COLO668 (cell line): ENCODE data around the gene GPER1.
"Not testable (repeated sequence)": the region's sequence is repeated elsewhere in the genome, so short reads cannot be mapped to it uniquely, and the experiment has no call there.

Source experiments
- DNase-seq: peaks from one replicate; lab custom pipeline; 2025; ENCODE audit not compliant: unreplicated experiment; lab: John Stamatoyannopoulos, UW

GPER1 gene

DNA sequence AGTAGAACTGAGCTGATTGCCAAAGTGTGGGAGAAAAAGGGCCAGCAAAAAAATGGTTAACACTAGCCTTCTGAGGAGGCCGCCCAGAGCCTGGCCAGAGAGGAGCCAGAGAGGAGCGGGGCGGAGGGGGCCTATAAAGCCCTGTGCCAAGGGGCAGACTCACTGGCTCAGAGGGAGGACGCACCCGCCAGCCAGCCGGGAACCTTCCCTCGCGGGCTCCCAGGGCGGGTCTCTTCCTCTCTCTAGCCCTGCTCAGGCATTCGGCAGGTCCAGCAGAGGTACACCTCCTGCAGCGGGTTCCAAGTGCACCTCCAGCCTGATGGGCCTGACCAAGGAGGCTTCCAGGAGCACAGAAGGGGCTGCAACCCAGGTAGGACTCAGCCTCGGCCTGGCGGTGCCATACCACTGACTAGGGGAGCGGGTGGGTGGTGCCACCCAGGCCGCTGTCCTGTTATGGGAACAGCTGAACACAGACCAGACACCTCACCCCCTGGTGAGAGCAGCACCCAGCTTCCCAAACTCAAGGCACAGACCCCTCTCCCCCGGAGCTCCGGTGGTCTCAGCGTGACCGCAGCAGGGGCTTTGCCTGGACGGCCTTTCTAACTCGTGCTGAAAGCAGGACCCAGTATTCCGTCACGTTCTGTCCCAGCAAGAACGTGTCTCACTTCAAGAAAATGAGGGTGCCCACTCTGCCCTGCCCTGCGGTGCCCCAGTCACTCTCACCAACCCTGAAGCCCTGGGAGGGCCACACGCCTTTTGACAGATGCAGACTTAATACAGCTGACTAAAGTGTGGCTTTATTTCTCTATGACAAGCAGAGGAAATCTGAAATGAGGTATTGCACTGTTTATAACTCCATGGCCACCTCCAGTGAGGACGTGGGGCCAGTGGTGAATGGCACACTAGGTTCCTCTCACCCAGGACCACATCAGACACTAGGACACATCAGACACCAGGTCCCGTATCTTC, at the start of gene GPER1:
GPER1 (plus strand) TSS at position 162 of the 969 bp plus-strand sequence. CDS start 3,616 bp downstream, outside the sequence.
- DNase-seq, result peak; percentile 22

DNA sequence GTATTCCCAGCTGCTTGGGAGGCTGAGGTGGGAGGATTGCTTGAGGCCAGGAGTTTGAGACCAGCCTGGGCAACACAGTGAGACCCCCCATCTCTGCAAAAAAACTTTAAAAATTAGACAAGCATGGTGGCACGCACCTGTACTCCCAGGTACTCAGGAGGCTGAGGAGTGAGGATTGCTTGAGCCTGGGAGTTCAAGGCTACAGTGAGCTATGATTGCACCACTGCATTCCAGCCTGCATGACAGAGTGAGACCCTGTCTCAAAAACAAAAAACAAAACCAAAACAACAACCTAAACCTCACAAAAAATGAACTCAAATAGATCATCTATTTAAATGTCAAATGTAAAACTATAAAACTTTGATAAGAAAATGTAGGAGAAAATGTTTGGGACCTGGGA, 47.7 kb upstream of the GPER1 start:
- not testable (repeated sequence) for DNase-seq

DNA sequence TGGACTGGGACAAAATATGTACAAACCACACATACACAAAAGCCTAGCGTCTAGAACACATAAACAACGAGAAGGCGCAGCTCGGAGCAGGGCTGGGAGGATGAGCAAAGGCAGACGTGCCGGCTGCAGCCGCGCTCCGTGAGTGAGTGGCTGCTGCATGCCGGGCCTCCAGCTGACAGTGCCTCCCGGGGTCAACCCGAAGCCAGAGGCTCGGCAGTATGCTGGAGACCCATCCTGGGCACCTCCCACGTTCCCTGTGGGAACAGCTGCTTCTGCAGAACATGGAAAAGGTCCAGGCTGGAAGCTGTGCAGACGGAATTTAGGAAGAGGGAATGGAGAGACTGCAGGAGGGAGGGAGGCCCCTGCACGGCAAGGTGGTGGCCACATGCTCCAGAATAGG, 47.1 kb upstream of the GPER1 start:
- no peak for DNase-seq

DNA sequence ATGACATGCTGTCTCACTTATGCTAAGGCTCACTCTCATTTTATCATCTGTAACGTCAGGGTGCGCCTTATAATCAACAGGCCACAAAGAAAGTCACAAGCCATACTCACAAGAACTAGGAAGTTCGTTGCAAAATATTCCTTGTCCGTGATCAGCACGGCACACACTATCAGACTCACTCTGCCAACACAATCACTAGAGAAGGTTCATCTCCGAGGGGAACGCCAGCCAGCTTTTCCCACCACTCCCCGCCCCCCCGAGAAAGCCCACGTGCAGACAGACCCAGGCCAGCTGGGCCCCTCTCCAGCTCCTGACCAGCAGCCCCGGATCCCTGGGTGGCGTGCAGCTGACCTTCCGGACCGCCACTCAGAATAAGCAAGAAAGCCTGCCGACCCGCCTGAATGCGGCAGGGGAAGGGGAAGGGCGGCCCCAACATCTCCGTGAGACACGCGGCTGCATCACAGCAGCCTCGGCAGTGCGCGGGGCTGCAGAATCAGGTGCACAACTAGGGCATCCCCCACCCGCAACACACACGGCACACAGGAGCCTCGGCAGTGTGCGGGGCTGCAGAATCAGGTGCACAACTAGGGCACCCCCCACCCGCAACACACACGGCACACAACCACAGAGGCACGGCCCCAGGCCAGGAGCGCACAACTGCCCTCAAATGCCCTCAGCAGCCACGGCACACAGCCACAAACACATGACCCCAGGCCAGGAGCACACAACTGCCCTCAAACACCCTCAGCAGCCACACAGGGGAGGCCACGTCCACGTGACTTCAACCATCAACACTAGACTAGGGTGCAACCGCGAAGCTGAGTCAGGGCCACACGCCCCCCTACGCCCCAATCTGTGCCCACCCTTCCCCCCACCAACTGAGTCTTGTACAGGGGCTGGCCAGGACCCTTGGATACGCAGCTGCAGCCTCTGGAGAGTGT, 46.1 kb upstream of the GPER1 start:
- no peak for DNase-seq

DNA sequence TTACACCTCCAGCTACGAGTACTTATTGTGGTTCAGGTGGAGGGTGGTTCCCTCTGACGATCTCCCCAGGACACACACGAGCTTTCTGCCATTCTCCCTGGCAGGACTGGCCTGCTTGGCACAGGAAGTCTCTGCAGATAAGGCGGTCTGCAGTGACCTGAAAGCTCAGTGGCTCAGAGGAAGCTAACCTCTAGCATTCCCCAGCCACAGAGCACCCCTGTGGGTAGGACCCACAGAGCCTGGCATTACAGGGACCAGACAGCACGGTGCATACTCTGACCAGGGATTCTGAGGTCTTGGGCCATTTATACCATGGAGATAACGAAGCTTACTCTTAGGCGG, 45.5 kb upstream of the GPER1 start:
- DNase-seq, result no peak

DNA sequence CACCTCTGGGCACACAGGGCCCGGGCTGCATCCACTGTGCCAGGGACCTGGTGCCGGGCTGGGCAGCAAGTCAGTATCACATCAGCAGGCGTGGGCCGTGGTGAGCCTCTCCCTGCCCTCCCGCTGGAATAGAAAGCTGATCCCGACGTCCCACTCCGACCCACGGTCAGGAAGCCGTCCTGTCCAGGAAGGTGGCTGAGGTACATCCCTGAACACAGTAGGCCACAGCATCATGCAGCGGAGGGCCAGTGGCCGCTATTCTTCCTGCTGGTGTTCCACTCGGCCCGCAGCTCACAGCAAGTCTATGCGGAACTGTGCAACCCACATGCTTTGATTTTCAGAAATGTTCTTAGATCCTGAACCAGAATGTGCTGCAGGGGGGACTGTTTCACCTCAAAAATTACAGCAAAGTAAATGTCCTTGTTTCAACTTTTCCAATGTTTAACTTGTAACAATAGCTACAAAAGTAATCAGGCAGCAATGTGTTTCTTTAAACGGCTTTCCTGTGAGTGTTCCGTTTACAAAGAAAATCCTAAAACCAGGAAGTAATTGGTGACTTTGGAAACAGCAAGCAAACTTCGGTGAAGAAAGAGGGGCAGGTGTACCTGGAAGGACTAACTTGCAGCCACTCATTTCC, 44.2 kb upstream of the GPER1 start:
- DNase-seq, result no peak

DNA sequence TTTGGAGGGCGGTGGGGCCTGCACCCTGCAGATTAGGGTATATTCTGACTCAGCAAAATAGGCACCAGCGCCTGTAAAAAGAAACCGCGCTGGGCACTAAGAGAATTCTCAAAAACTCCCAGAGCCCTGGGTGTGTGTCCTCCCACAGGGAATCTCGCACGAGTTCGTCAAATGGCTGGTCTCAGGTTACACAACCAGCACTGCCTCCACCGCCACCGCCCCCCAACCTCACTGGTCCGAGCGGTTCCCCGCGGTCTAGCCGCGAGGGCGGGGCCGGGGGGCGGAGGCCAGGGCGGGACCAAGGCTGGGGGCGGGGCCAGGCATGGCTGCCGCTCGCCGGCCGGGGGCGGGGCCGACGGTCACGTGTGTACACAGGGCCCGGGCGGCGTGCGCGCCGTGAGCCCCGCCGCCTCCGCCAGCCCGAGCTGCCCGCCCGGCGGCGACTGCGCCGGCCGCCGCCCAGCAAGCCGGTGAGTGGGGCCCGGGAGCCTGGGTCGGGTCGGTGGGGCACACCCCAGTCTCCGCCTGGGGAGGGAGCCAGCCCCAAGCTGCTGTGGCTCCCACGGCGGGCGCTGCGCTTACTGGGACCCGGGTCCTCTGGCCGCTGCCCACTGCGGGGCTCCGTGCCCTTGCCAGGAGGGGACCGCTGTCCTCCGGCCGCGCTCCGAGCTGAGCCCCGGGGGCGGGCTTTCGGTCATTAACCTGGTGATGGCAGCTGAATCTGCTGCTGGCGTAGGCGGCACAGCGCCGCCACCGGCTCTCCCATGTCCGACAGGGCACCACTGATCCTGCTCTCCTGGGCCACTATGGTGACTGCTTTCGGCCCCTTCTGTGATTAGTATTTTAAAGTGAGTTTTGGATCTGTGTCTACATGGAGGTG, 43.5 kb upstream of the GPER1 start, which contains the start of gene GPR146:
GPR146 (plus strand) TSS at position 358 of the 880 bp plus-strand sequence. CDS start 12,970 bp downstream, outside the sequence.
- DNase-seq, result peak; percentile 99

DNA sequence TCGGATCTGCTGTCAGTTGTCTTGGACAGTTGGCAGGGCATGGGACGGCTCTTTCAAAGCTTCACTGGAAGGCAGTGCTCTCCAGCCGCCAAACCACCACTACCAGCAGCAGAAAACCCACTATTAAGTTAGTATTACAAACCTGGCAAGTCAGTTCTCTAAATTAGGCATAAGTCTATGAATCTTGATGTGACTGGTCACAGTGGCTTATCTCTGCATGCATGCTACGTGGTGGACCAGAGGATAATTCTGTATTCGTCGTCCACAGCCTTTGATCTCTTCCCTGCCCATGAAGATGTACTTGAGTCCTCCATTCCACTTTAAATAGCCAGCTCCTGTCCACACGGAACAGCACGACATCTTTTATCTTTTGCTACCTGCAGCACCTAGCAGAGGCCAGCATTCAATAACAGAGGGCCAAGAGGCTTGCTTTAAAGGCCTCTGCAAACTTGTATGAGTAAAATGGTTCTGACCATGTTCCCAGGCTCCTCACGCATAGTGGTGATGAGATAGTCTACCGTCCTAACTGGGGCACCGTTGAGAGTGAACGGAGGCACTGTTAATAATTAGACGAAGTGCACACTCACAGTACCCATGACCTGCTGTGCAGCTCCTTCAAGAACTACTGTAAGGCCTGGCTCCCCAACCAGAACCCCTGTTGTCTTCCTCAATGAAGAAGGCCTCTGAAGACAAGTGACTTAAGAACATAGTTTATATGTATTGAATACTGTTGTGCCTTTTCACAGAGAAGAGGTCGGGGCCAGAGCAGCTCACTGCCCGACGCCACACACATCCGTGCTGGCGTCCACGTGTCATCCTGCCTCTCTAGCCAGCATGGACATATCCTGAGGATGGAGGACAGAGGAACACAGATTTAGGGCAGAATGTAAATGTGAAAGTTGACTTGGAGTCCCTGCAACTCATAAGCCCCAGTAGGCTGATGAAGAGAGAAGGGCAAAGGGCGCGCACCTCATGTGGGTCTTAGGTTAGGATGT, 42.5 kb upstream of the GPER1 start:
- no peak for DNase-seq

DNA sequence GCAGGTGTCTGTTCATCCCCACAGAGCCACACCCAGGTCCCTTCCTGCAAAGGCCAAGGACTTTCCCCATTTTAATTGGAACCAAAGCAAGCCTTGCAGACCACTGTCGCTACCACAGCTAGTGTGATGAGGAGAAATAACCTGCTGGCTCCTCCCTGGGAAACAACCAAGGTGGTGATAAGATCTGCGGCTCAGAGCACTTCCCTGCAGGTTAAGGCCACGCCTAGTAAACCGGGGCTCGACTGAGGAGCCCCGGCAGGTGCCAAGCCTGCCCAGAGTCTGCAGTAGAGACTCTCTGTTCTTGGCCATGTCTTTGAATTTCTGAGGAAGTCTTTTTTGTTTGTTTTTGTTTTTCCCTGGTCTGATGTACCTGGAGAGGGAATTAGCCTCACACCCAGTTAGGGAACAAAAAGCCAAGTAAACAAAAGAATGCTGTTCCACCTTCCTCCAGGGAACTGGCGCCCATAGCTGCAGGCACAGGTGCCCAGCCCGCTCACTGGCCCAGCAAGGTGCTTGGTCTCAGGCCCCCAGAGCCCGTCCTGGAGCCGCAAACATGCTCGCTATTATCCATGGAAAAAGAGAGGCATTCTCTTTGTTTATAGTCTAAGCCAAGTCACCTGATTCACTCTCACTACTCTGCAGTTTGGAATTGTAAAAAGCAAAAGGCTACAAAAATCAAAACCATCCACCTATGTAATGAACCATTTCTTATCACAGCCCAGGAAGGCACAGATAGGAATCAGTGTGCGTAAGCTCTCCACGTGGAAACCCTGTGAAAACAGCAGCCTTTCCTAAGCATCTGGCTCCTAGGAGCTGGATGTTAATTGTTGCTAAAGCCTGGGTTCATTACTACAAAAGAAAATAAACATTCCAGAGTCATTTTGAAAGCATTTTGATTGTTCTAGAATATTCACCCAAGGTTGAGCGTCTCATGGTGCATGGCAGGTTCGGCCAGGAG, 40.9 kb upstream of the GPER1 start:
- no peak for DNase-seq

DNA sequence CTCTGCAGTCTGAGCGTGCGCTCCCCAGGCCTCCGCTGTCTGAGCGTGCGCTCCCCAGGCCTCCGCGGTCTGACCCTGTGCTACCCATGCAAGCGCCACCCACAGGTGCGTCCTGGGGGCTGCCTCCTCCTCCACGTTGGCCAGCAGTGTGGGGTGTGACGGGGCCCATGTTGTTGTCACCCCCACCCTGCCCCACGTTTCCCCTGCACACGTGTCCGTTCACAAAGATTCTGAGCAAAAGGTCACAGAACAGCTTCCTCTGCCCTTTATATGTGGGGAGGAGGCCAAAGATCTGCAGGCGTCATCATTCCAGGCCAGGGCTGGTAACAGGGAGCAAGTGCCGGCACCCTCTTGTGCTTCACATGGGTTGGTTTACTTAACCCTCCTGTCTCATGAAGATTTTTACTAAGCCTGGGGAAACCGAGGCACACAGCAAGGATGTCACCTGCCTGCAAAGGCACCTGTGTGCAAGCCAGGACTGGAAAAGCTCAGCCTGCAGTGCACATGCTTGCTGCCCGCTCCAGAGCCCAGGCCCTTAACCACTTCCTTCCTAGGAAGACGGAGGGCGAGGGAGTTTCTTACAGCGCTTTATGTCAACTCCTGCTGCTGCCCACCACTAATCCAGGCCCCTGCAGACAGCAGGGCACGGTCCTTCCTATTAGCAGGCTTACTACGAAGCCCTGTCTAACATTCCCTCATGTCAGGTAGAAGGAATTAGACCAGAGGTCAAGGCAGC, 38.7 kb upstream of the GPER1 start:
- DNase-seq, result no peak

DNA sequence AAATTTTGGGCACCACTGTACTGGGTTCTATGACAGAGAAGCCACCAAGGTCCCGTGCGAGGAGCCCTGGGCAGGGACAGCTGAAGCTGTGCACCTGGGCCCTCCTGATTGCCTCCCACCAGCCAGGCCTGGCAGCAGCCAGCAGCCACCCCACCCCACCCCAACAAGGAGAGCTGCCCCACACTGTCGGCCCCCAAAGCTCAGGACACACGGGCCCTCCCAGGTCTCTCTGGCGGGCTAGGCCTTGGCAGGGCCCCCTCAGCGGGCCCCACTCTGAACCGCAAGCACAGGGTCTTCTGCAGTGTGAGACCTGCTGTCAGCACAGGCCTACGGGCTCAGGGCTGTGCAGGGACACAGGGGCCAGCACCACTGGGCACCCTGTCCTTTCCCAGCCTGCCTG, 38.1 kb upstream of the GPER1 start:
- no peak for DNase-seq

DNA sequence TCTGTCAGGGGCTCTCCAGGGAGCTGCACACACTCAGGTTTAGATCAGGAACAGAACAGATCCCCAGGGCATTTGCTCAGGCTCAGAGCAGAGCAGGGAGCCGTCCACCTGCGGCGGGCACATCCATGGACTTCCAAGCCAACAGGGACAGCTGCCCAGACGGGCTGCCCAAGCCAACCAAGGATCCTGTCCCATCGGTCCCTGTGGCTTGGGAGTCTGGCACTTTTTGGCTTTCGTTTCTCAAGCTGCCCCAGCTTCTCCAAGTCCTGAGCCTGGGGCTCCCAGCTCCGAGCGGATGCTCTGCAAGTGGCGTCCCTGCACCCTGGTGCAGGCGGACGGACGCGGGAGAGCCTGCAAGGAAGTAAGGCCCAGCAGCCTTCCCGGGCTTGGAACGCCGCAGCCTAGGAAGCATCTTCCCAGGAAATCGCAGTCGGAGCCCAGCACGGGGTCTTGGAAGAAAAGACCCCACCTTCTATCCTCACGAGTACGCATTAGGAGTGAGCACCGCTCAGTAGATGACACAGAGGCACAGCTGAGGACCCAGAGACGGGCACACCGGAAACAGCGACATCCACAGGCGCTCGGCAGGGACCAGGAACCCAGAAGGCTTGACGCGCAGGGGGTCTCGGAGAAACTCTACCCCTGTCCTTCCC, 37.5 kb upstream of the GPER1 start:
- DNase-seq, result no peak

DNA sequence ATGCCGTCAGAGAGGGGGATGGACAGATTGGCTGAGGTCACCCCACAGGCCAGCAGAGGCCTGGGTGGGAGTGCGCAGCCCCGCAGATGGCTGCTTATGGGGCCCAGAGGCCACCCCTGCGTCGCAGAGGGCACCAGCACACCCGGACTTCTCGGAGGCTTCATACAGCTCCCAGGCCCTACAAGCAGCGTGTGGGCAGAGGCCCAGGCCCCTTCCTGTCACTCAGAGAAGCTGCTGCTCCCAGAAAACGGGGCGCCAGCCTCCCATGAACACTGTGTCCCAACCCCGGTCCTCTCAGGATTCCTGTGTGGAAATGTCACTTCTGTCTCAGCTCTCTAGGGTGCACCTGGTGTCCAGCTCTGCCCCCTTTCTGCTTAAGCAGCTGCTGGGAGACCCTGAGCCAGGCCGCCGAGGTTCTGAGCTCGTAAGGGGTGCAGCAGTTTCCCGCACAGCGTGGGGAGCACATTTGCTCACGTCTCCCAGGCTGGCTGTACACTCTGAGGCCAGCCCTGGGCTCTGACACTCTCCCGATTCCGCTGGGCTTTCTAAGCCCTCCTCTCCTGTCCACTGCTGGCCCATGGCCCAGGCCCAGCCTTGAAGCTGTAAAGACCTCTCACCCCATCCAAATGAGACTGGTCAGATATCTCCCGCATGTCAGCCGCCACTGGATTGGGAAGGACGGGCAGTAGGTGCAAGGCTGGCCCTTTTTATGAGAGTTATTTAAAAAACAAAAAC, 36.8 kb upstream of the GPER1 start:
- no peak for DNase-seq

DNA sequence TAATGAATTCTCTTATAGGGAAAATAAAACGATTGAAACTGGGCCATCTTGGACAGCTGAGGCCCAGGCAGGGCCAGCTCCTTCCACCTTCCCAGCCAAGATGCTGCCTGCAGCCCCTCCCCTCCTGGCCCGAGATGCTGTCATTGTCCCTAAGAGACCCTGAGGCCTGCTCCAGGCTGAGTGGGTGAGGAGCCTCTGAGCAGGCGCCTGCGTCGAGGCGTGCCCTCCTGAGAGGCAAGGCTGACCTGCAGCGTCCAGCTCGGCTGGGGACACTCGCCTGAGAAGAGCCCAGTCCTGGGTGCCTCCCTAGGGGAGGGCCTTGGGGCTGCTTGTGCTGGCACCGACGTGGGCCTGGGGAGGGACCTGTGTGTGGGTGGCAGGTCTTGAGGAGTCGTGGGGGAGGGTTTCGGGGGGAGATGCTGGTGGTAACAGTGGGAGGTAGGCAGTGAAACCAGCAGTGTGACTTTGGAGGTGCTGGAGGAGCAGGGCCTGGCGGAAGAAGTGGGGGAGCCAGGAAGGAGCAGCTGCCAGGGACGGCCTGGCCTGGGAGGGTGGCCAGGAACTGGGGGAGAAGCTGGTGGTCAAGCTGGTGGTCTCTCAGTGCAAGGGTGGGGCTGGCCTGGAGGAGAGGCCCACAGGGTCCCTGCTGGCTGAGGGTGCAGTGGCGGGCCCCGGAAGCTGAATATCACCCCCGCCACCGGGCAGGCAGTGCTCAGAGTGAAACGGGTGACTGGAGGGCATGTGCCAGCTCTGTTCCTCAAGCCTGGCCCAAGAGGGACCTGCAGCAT, 35.7 kb upstream of the GPER1 start:
- no peak for DNase-seq

DNA sequence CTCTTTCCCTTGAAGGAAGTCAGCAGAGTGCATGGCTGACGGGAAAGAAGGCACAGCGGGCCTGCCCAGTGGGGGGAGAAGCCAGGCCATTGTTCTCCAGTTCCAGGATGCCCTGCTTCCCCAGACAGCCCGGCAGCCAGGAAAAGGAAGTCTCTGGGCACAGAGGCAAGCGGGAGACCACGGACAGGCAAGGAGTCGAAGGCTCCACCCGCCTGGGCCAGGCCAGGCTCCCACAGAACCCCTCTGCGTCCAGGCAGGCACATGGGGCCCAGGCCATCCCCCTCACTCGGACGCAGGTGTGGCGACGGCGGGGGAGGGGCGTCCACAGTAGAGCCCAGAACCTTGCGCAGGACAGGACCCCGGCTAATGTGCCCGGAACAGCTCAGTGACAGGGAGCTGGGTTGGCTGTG, 34.9 kb upstream of the GPER1 start:
- DNase-seq, result no peak
